CD8-positive, alpha-beta memory T cell (primary cell): ENCODE measurements around the gene CST1. TPM values are rescaled to one million over a fixed set of nuclear protein-coding genes. Genes with fewer than 3 reads are reported as not detected.

Experiments used
- polyA plus RNA-seq: library from polyadenylated mRNA; unstranded; fragments of 300-500 nt; fragmentation: Illumina TruSeq; gene quantifications from one replicate; pipeline ENCODE4 v1.2.3, GENCODE V29; 2021
- total RNA-seq, 2 experiments: library from RNA; stranded (reverse); gene quantifications; one replicate each; pipeline ENCODE4 v1.2.3, GENCODE V29; 2021

Gene CST1
- total and polyA plus RNA-seq, 3 experiments from 2014 or later: not detected

Other genes starting within 250 kb of the CST1 start
- gene CST9L, start 182.5 kb downstream of the CST1 start, total RNA-seq: not detected
- gene CST9L, start 182.5 kb downstream of the CST1 start, polyA plus RNA-seq: not detected
- gene CST9, start 145.0 kb downstream of the CST1 start, total RNA-seq: not detected
- not detected for gene CST9, start 145.0 kb downstream of the CST1 start, polyA plus RNA-seq
- gene CST3, start 113.0 kb downstream of the CST1 start, total RNA-seq: 1 to 10 TPM; 3.0 to 5.3 TPM
- gene CST3, start 113.0 kb downstream of the CST1 start, polyA plus RNA-seq: 4.9 TPM
- not detected for gene CST4, start 61.9 kb downstream of the CST1 start, total RNA-seq
- gene CST4, start 61.9 kb downstream of the CST1 start, polyA plus RNA-seq: not detected
- not detected for gene CST2, start 75.8 kb upstream of the CST1 start, total RNA-seq
- not detected for gene CST2, start 75.8 kb upstream of the CST1 start, polyA plus RNA-seq
- not detected for gene CST5, start 128.8 kb upstream of the CST1 start, total RNA-seq
- gene CST5, start 128.8 kb upstream of the CST1 start, polyA plus RNA-seq: not detected
- gene GGTLC1, start 237.8 kb upstream of the CST1 start, total RNA-seq: not detected
- not detected for gene GGTLC1, start 237.8 kb upstream of the CST1 start, polyA plus RNA-seq